HG02571 (cell line): Measurements from ENCODE around the gene PTPRN2.
"Not testable (repeated sequence)": the region's sequence is repeated elsewhere in the genome, so short reads cannot be mapped to it uniquely, and the experiment has no call there.

Experiments used
- ATAC-seq: cut with Tn5 transposase; IDR thresholded peaks from one replicate; pipeline ENCODE4 v1.9.1; 2021; ENCODE audit warnings: mild to moderate bottlenecking, moderate library complexity; ENCODE audit not compliant: unreplicated experiment

The PTPRN2 gene

DNA sequence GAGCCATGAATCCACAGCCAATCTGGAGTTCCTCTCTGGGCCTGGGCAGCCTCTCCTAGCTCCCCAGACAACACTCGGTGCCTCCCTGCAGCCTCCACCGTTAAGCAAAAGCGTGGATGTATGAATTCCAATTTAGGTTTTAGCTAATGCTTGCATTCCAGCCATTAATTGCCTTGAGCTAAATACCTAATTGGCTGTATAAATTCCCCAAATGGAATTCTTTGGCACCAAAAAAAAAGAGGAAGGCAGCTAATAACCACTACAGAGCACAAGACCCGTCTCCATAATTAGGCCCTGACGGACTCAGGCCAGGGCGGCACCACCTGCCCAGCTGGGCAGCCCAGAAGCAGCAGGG lies 140.5 kb downstream of the PTPRN2 start:
- no peak for ATAC-seq

DNA sequence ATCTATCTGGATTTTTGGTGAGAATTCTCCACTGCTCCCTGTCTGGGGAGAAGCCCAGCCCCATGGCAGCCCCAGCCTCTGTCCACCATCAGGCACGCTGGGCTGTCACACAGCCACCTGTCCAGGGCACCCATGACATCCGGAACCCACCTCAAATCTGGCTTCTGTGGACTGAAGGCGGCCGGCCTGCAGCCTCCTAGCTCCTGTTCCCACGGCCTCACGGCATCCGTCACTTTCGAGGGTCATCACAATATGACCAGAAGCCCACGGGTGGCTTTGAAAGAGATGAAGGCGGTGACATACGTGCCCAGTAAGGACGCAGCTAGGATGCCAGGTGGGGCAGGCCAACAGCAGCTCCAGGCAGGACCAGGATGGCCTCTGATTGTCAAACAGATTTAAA lies 140.9 kb downstream of the PTPRN2 start:
- ATAC-seq = no peak

DNA sequence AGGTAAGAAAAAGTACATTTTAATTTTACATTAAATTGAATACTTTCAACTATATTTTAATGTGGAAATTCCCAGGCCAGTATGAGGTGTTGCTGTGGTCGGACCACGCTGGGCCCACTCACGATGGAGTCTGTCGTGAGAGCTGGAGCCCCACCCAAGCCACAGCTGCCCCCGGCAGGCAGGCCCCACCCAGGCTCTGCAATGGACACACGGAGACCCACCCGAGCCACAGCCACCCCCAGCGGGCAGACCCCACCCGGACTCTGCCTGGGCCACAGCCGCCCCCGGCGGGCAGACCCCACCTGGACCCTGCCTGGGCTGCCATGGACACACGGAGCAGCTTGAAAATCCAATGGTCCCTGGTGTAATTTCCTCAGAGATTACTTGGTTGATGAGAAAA lies 141.3 kb downstream of the PTPRN2 start:
- no peak for ATAC-seq

GRCh38 chr7:158445421-158446175 lies 142.0 kb downstream of the PTPRN2 start:
- no peak for ATAC-seq

DNA sequence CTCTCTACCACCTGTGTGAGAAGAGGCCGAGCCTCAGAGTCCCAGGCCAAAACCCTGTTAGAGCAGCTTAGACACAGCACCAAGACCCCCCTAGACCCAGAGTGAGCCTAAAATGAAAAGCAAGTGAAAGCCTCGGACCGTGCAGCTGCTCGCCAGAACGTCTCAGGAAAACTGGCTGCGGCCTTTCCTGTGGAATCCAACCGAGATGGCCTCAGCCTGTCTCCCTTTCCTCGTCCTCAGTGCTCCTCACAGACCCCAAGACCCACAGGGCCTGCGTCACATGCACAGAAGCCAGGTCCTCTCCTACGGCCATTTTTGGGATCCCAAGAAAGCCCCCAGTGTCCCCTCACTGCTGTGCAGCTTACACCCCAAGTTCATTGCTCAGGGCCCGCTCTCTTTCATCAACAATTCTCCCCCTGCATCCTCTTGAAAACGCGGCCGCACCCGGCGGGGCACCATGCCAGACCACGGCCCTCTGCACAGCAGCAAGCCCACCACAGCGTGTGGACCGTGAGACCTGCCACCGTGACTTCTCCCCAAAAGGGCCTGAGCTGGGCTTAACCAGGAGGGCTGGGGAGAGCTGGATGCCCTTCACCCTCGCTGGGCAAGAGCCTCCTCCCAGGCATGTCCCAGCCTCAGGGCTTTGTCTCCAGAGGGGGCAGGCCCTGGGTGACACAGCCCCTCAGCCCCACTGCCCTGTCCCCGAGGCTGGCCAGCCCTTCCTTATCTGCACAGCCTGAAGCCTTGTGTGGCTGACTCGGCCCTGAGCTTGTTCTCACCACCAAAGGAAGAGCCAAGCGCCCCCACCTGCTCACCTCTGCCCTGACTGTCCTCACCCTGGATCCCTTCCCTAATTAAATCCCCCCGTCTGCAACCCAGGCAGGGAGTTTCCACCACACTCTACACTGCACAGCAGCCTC lies 142.9 kb downstream of the PTPRN2 start:
- no peak for ATAC-seq

DNA sequence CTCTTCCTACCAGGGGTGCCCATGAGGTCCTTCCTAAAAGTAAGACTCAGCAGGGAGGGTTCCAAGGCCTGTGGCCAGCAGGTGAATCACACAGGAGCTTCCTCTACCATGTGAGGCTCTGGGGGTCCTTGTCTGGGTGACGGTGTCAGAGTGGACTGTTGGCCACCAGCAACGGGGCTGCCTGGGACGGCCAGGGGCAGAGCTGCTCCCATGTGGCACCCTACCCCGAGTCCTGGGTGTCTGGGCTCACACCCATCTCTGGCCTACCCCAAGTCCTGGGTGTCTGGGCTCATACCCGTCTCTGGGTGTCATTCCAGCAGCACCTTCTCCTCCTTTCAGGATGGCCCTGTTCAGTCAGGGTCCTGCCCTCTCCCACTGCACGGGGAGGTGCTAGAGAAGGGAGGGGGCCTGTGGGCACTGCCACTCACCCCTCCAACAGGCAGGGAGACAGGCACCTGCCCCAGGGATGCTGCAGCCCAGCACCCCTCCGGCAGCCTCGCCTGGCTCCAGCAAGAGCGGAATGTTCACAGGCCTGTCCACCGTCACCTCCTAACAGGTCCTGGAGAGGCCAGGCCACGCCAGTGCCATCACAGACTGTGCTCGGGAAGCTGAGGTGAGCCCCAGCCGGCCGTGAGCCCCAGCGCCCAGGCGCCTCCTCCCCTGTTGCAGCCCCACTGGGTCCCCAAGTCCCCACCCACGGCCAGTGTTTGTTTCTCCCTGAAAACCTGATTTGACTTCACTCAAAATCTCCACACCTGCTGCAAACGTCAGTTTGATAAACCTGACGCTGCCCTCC lies 143.7 kb downstream of the PTPRN2 start:
- no peak for ATAC-seq

GRCh38 chr7:158443014-158443687 lies 144.5 kb downstream of the PTPRN2 start:
- ATAC-seq = no peak

GRCh38 chr7:158442260-158442659 lies 145.4 kb downstream of the PTPRN2 start:
- no peak for ATAC-seq

DNA sequence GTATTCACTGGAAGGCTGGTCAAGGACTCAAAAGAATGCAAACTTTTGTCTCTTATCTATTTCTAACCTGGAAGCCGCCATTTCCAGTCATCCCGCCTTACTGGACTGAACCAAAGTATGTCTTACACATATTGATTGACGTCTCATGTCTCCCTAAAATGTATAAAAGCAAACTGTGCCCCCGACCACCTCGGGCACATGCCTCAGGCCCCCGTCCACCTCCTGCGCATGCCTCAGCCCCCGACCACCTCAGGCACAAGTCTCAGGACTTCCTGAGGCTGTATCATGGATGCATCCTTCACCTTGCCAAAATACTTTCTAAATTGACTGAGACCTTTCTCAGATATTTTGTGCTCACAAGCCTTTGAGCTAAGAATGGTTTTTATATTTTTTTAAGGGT lies 148.6 kb downstream of the PTPRN2 start:
- no peak for ATAC-seq

GRCh38 chr7:158432369-158433341 lies 155.0 kb downstream of the PTPRN2 start:
- no peak for ATAC-seq

- no peak for ATAC-seq
Measured at GRCh38 chr7:158431941-158432347, 155.7 kb downstream of the PTPRN2 start.

DNA sequence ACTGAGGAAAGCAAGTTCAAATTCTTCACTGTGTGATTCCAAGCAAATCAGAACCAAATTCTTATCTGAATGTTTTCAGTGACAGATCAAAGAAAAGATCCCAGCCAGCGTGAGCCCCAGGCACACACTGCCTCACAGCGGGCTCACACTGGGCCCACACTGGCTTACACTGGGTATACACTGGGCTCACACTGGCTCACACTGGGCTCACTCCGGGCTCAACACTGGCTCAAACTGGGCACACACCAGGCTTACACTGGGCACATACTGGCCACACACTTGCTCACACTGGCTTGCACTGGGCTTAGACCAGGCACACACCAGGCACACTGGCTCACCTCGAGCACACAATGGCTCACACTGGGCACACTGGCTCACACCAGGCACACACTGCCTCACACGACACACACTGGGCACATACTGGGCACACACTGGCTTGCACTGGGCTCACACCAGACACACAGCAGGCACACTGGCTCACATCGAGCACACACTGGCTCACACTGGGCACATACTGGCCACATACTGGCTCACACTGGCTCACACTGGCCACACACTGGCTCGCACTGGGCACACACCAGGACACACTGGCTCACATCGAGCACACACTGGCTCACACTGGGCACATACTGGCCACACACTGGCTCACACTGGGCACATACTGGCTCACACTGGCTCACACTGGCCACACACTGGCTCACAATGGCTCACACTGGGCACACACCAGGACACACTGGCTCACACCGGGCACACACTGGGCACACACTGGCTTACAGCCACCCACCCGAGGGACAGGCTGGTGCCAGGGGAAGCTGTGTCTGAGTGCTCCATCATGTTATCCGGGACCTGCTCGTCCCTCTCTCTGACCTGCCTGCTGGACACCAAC lies 156.3 kb downstream of the PTPRN2 start:
- ATAC-seq = no peak

DNA sequence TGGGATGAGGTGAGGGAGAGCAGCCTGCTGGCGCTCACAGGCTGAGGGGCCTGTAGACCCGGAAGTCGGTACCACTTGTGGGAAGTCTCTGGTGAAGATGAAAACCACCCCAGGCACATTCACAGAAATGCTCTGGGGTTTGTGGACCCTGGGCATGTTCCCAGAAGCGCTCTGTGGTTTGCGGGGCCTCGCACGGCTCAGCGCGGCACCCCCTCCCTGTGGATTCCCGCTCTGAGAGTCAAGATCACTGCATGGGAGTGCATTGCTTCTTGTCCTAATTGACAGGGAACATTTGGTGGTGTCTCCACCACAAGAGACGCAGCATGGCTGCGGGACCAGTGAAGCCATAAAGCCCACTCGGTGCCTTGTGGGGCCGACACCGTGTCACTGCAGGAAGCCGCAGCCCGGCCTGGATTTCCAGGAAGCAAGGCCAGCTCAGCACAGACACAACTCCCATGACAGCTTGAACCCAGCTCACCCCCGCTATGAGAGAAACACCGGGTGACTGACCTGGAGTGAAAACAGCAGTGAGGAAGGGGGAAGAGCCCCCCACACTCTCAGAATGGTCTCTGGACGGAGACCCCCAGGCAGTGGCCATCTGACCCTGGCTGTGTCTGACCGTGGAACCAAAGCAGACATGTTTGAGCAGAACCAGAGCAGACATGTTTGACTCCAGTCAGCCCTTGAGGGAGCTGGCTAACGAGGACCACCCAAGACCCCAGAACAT lies 157.2 kb downstream of the PTPRN2 start:
- no peak for ATAC-seq

GRCh38 chr7:158428837-158429753 lies 158.5 kb downstream of the PTPRN2 start:
- ATAC-seq = no peak

- ATAC-seq = no peak
Measured at GRCh38 chr7:158428131-158428836, 159.3 kb downstream of the PTPRN2 start.

- ATAC-seq = not testable (repeated sequence)
Measured at GRCh38 chr7:158425676-158426075, 161.9 kb downstream of the PTPRN2 start.
